HG03575 (cell line): ENCODE measurements around the gene DMWD.
"Not testable (repeated sequence)": the region's sequence is repeated elsewhere in the genome, so short reads cannot be mapped to it uniquely, and the experiment has no call there.

Experiments
- ATAC-seq: cut with Tn5 transposase; IDR thresholded peaks from one replicate; pipeline ENCODE4 v1.9.1; 2021; ENCODE audit not compliant: unreplicated experiment, insufficient number of reproducible peaks, low FRiP score; ENCODE audit errors: extremely low read depth

Gene DMWD

GRCh38 chr19:45817010-45817724, 24.5 kb upstream of the DMWD start:
- ATAC-seq: no peak

- no peak for ATAC-seq
Observed at GRCh38 chr19:45816236-45817009, 23.8 kb upstream of the DMWD start.

DNA sequence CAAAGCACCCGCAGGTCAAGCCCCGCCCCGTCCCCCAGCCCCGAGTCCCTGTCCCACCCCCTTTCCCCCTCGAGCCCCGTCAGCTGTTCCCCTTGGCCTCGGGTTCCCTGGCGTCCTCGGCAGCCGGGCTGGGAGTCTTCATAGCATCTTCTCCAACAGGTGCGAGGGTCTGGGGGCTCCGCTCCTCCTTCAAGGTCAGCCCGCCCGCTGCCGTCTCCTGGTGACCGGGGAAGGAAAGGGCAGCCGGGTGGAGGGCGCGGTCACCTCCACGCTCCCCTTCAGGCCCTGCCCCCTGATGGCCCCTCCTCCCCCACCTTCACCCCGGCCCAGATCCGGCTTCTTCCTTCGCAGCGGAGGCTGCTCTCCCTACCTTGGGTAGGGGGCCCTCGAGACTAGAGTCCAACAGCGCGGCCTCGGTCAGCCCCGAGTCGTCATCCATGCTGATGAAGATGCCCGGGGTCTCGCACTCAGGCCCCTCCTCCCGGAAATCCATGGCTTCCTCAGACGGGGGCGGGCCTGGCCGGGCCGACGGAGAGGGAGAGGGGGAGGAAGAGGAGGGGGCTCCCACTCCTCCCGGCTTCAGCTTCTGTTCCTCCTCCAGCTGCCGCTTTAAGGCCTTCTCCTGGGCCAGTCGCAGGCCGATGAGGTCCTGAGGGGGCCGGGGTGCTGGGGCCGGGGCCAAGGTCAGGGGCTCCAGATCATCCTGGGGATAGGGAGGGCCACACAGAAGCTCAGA, 23.0 kb upstream of the DMWD start:
- no peak for ATAC-seq

DNA sequence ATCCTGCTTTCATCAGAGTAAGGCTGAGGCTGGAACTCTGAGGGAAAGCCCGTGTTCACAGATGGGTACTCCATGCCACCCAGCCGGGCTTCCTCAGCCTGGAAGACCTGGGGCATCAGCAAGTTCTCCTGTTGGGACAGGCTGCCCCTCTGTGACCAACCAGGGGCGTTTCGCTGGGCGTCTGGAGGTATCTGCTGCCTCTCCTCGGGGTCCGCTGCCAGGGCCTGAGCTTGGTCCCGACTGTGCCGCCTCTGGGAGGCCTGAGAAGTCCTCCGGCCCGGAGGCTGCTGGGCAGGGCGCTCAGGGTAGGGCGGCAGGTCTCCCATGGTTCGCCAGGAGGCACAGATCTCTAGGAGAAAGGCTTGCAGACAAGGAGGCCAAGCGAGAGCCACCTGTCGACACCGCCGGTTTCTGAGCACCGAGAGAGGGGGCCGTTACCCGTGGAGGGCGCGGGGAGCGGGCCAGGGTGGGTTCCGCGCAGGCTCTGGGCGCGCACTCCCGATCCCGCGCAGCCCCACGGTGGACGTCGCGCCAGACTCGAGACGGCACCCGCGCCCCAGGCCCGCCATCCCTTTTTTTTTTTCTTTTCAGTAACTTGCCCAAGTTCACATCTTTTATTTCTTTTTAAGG, 22.3 kb upstream of the DMWD start, which contains the start of gene RSPH6A:
RSPH6A (minus strand) TSS at position 458 of the 630 bp plus-strand sequence; CDS start at position 326, 132 bp downstream.
- no peak for ATAC-seq

GRCh38 chr19:45814166-45814780, 21.6 kb upstream of the DMWD start:
- ATAC-seq: no peak

GRCh38 chr19:45812297-45812696, 19.7 kb upstream of the DMWD start:
- ATAC-seq: no peak

GRCh38 chr19:45809643-45810159, 17.1 kb upstream of the DMWD start:
- no peak for ATAC-seq

GRCh38 chr19:45805719-45806118, 13.1 kb upstream of the DMWD start:
- no peak for ATAC-seq

GRCh38 chr19:45804959-45805230, 12.2 kb upstream of the DMWD start:
- no peak for ATAC-seq

- ATAC-seq: no peak
Observed at GRCh38 chr19:45804140-45804958, 11.7 kb upstream of the DMWD start.

DNA sequence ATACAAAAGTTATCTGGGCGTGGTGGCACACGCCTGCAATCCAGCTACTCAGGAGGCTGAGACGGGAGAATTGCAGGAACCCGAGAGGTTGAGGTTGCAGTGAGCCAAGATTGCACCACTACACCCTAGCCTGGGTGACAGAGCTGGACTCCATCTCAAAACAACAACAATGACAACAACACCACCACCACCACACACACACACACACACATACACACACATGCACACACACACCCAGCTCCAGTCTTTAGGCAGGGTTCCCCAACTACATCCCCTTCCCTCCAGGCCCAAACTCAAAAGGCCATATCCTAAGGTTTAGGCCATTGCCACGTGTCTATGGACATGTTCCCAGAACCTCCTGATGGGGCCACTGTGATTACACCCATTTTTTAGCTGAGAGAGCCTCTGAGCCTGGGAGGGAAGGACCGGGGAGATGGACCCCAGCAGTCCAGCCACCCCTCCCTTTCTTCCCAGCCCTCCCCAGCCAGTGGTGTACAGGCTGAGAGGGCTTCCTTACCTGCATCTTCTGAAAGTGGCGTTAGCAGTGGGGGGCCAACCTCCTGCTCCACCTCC, 9.0 kb upstream of the DMWD start:
- ATAC-seq: no peak

DNA sequence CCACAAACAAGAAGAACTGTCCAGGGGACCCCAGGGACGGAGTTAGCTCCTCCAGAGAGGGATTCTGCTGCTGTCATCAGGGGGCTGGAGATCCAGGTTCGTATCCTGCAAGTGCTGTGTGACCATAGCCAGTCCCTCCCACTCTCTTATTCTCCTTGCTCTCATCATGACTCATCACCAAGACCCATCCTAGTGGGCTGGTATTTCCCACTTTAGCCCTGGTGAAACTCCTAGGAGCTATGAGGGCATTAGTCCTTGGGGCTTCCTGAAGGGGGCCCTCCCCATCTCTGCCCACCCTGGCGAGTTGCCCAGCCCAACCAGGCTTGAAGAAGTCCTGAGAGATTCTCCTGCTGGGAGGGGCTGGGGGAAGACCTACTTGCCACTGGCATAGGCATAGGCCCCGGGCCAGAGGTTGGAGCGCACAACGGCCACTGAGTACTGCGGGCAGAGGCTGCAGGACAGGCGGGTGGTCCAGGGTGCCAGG, 7.5 kb upstream of the DMWD start:
- ATAC-seq: no peak

- not testable (repeated sequence) for ATAC-seq
Observed at GRCh38 chr19:45799541-45799940, 6.9 kb upstream of the DMWD start.

GRCh38 chr19:45798995-45799517, 6.4 kb upstream of the DMWD start:
- no peak for ATAC-seq

DNA sequence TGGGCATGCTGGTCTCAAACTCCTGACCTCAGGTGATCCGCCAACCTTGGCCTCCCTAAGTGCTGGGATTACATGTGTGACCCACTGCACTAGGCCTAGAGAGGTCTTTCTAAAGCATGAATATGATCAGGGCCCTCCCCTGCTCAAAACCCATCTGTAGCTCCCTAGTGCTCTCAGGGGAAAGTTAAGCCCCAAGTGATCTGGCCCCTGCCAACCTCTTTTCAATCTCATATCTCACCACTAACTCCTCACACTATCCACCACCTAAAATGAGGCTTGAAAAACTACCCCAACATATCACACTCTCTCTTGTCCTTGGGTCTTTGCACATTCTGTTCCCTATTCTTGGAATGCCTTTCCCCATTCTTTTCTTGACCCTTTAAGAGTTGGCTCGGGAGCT, 2.0 kb upstream of the DMWD start:
- no peak for ATAC-seq

DNA sequence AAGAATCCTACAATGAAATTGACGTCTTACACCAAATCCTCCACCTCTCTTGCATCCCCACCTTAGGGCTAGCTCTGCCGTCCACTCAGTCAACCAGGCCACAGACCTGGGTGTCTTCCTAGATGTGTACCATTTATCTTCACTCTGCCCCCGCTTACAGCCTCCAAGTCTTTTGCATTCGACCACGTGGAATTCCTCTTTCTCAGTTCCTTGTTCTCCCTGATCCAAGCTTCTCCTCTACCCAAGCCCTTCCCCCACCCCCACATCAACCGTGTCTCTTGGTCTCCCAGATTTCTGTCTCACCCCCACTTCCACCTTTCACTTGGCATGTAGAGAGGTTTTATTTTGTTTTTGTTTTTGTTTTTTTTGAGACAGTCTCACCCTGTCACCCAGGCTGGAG, 1.2 kb upstream of the DMWD start:
- no peak for ATAC-seq

DNA sequence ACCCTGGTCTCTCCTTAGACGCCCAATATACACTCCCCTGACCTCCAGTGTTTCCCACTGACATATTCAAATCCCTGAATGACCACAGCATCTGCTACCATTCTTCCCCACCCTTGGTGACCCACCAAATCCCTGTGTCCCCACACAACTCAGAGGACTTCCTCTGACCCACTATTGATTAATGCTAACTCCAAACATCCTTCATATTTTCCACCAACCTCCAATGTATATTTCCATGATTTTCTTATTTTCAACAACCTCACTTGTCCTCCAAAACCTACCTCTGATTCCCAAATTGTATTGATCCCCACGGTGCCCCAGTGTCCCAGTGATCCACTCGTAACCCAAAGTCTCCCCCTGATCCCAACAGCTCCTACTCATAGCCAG, 526 bp upstream of the DMWD start:
- no peak for ATAC-seq
